CD4-positive, CD25-positive, alpha-beta regulatory T cell (primary cell): Measurements from ENCODE around the gene MYPN. TPM values are rescaled to one million over a fixed set of nuclear protein-coding genes. Genes with fewer than 3 reads are reported as not detected.

Experiments
- ATAC-seq, 2 donors: fragments of 150-1000 bp; cut with Tn5 transposase; one replicate each; pipeline ENCODE4 v1.10.0; 2021; ENCODE audit warnings: low read depth in 2 of 2, moderate number of reproducible peaks in 2 of 2, moderate library complexity in 1 of 2
- DNase-seq, 3 donors: peaks; one replicate each; pipeline versions ENCODE4 v3.0.0 to v3.0.0-alpha.2; 2012 to 2022; ENCODE audit warnings: mixed read lengths in 1 of 3
- H3K27ac ChIP-seq: one replicate; pipeline ENCODE4 v1.7.0; 2013; ENCODE audit warnings: mild to moderate bottlenecking, low read length; ENCODE audit not compliant: insufficient read depth, poor library complexity, severe bottlenecking
- H3K27me3 ChIP-seq: one replicate; pipeline ENCODE4 v1.7.0; 2013; ENCODE audit warnings: low read length; ENCODE audit not compliant: control insufficient read depth, insufficient read depth
- H3K36me3 ChIP-seq: one replicate; pipeline ENCODE4 v1.7.0; 2013; ENCODE audit warnings: mild to moderate bottlenecking, low read length, moderate library complexity; ENCODE audit not compliant: control insufficient read depth, insufficient read depth
- H3K4me1 ChIP-seq: 2 replicates; pipeline ENCODE4 v1.7.0; 2013; ENCODE audit warnings: mild to moderate bottlenecking, low read length; ENCODE audit not compliant: insufficient read depth, control insufficient read depth, poor library complexity, severe bottlenecking
- H3K4me3 ChIP-seq: one replicate; pipeline ENCODE4 v1.7.0; 2013; ENCODE audit warnings: low read depth, mild to moderate bottlenecking, low read length, moderate library complexity
- H3K9me3 ChIP-seq, 2 experiments: 1 replicate in 1 of 2; 2 replicates in 1 of 2; pipeline ENCODE4 v1.7.0; 2013; ENCODE audit warnings: low read length in 2 of 2, mild to moderate bottlenecking in 1 of 2, moderate library complexity in 1 of 2; ENCODE audit not compliant: control insufficient read depth in 2 of 2
- H3K27ac Mint-ChIP-seq, 3 donors: one replicate each; pipeline ENCODE4 v1.8.0; 2020 to 2022; ENCODE audit warnings: mild to moderate bottlenecking in 3 of 3, mixed read lengths in 3 of 3, moderate library complexity in 2 of 3
- H3K27me3 Mint-ChIP-seq: one replicate; pipeline ENCODE4 v1.8.0; 2022; ENCODE audit warnings: mild to moderate bottlenecking, mixed read lengths
- H3K36me3 Mint-ChIP-seq: one replicate; pipeline ENCODE4 v1.8.0; 2020; ENCODE audit warnings: mixed read lengths
- H3K4me1 Mint-ChIP-seq, 4 donors: one replicate each; pipeline ENCODE4 v1.8.0; 2020 to 2022; ENCODE audit warnings: mixed read lengths in 4 of 4, mild to moderate bottlenecking in 1 of 4
- H3K4me3 Mint-ChIP-seq, 4 donors: one replicate each; pipeline ENCODE4 v1.8.0; 2020 to 2022; ENCODE audit warnings: mild to moderate bottlenecking in 4 of 4, mixed read lengths in 4 of 4, moderate library complexity in 3 of 4
- H3K9me3 Mint-ChIP-seq, 7 donors: one replicate each; pipeline ENCODE4 v1.8.0; 2020 to 2022; ENCODE audit warnings: mixed read lengths in 7 of 7, mild to moderate bottlenecking in 3 of 7, moderate library complexity in 2 of 7
- polyA plus RNA-seq, 4 donors: library from polyadenylated mRNA; unstranded; fragments of 300-500 nt; fragmentation: Illumina TruSeq; gene quantifications; one replicate each; pipeline ENCODE4 v1.2.3, GENCODE V29; 2021
- total RNA-seq: library from RNA; stranded (reverse); gene quantifications from one replicate; pipeline ENCODE4 v1.2.3, GENCODE V29; 2022

The MYPN gene
- total and polyA plus RNA-seq, 5 donors from 2014 or later, result not detected

GRCh38 chr10:68231817-68232251 is 122.5 kb downstream of the MYPN start, which contains the start of gene ATOH7:
Gene ATOH7 (minus strand): TSS chr10:68232113. CDS start chr10:68231677, 436 bp downstream.
- H3K4me1 Mint-ChIP-seq, result peaks cover 0 to 8% (median 1%) of the 10 kb centered on the region in 4 donors
- no peaks in the 10 kb centered on the region for H3K36me3 Mint-ChIP-seq
- H3K9me3 Mint-ChIP-seq, result no peaks in the 10 kb centered on the region
- no peak within 1 kb of the TSS for H3K27ac Mint-ChIP-seq
- Histone ChIP-seq H3K4me1 (peaks cover 10% of the 10 kb centered on the region), H3K4me3 (peak within 1 kb of the TSS; percentile 37), H3K27me3 (peaks cover 27% of the 10 kb centered on the region), H3K36me3 (no peaks in the 10 kb centered on the region), H3K27ac (no peak within 1 kb of the TSS), H3K9me3 (no peaks in the 10 kb centered on the region)
- peak within 1 kb of the TSS in 3 of 4 donors; percentile 68 to 71 (median 71) for H3K4me3 Mint-ChIP-seq
- ATAC-seq (no peak), DNase-seq (no peak)
- H3K27me3 Mint-ChIP-seq, result peaks cover 58% of the 10 kb centered on the region

- H3K27me3 ChIP-seq, result peaks cover 27% of the 10 kb centered on the region
- DNase-seq (no peak), ATAC-seq (no peak)
- peaks cover 10% of the 10 kb centered on the region for H3K4me1 ChIP-seq
- H3K36me3 Mint-ChIP-seq, result no peaks in the 10 kb centered on the region
- H3K4me1 Mint-ChIP-seq, result peaks cover 0 to 8% (median 1%) of the 10 kb centered on the region in 4 donors
- peak overlapping the region in 1 of 4 donors; percentile 5 for H3K4me3 Mint-ChIP-seq
- H3K27ac ChIP-seq, result no peak overlapping the region
- no peak overlapping the region for H3K4me3 ChIP-seq
- H3K9me3 ChIP-seq, result no peaks in the 10 kb centered on the region
- H3K27ac Mint-ChIP-seq, result no peak overlapping the region
- H3K36me3 ChIP-seq, result no peaks in the 10 kb centered on the region
- peaks cover 49% of the 10 kb centered on the region for H3K27me3 Mint-ChIP-seq
- H3K9me3 Mint-ChIP-seq, result no peaks in the 10 kb centered on the region
These were observed 123.8 kb downstream of the MYPN start for GRCh38 chr10:68233046-68233445.

- H3K27me3 Mint-ChIP-seq, result peaks cover 42% of the 10 kb centered on the region
- no peak overlapping the region for H3K27ac Mint-ChIP-seq
- ATAC-seq, result no peak
These were observed 125.8 kb downstream of the MYPN start for GRCh38 chr10:68235111-68235510.

GRCh38 chr10:68235581-68235980 is 126.3 kb downstream of the MYPN start:
- H3K4me1 Mint-ChIP-seq, result peaks cover 0 to 7% (median 1%) of the 10 kb centered on the region in 4 donors
- no peaks in the 10 kb centered on the region for H3K36me3 Mint-ChIP-seq
- Histone ChIP-seq H3K4me3 (no peak overlapping the region), H3K27ac (no peak overlapping the region), H3K4me1 (peaks cover 10% of the 10 kb centered on the region), H3K9me3 (no peaks in the 10 kb centered on the region), H3K27me3 (peaks cover 15% of the 10 kb centered on the region), H3K36me3 (no peaks in the 10 kb centered on the region)
- H3K27me3 Mint-ChIP-seq, result peaks cover 38% of the 10 kb centered on the region
- ATAC-seq (no peak), DNase-seq (no peak)
- peaks cover 0 to 2% (median 0%) of the 10 kb centered on the region in 7 donors for H3K9me3 Mint-ChIP-seq
- H3K4me3 Mint-ChIP-seq, result no peak overlapping the region
- no peak overlapping the region for H3K27ac Mint-ChIP-seq

More at GRCh38 chr10:68235111-68235510, 125.8 kb downstream of the MYPN start:
- H3K4me3 ChIP-seq, result no peak overlapping the region
- H3K4me1 ChIP-seq, result peaks cover 10% of the 10 kb centered on the region
- DNase-seq, result no peak
- Mint-ChIP-seq H3K9me3 (peaks cover 0 to 2% (median 0%) of the 10 kb centered on the region in 7 donors), H3K4me1 (peaks cover 0 to 8% (median 1%) of the 10 kb centered on the region in 4 donors), H3K4me3 (no peak overlapping the region), H3K36me3 (no peaks in the 10 kb centered on the region)
- H3K9me3 ChIP-seq, result no peaks in the 10 kb centered on the region
- H3K27me3 ChIP-seq, result peaks cover 18% of the 10 kb centered on the region
- H3K36me3 ChIP-seq, result no peaks in the 10 kb centered on the region
- no peak overlapping the region for H3K27ac ChIP-seq

GRCh38 chr10:68237173-68237572 is 127.9 kb downstream of the MYPN start:
- no peak for DNase-seq
- no peak overlapping the region for H3K4me3 Mint-ChIP-seq

GRCh38 chr10:68238371-68238770 is 129.1 kb downstream of the MYPN start:
- no peaks in the 10 kb centered on the region for H3K4me1 Mint-ChIP-seq
- H3K27ac ChIP-seq, result no peak overlapping the region
- H3K36me3 ChIP-seq, result no peaks in the 10 kb centered on the region
- no peaks in the 10 kb centered on the region for H3K9me3 ChIP-seq
- DNase-seq (no peak), ATAC-seq (no peak)
- H3K27me3 Mint-ChIP-seq, result peaks cover 21% of the 10 kb centered on the region
- H3K36me3 Mint-ChIP-seq, result no peaks in the 10 kb centered on the region
- H3K27me3 ChIP-seq, result peaks cover 5% of the 10 kb centered on the region
- H3K9me3 Mint-ChIP-seq, result peaks cover 0 to 2% (median 0%) of the 10 kb centered on the region in 7 donors
- H3K4me3 ChIP-seq, result no peak overlapping the region
- H3K4me3 Mint-ChIP-seq, result no peak overlapping the region
- H3K27ac Mint-ChIP-seq, result no peak overlapping the region
- H3K4me1 ChIP-seq, result no peaks in the 10 kb centered on the region

More at GRCh38 chr10:68237173-68237572, 127.9 kb downstream of the MYPN start:
- Histone ChIP-seq H3K27ac (no peak overlapping the region), H3K36me3 (no peaks in the 10 kb centered on the region), H3K4me1 (no peaks in the 10 kb centered on the region), H3K9me3 (no peaks in the 10 kb centered on the region), H3K4me3 (no peak overlapping the region), H3K27me3 (peaks cover 13% of the 10 kb centered on the region)
- no peak for ATAC-seq
- no peak overlapping the region for H3K27ac Mint-ChIP-seq
- peaks cover 0 to 2% (median 0%) of the 10 kb centered on the region in 7 donors for H3K9me3 Mint-ChIP-seq
- H3K36me3 Mint-ChIP-seq, result no peaks in the 10 kb centered on the region
- no peaks in the 10 kb centered on the region for H3K4me1 Mint-ChIP-seq
- H3K27me3 Mint-ChIP-seq, result peaks cover 28% of the 10 kb centered on the region

GRCh38 chr10:68239069-68239468 is 129.8 kb downstream of the MYPN start:
- no peak for DNase-seq
- Histone ChIP-seq H3K4me3 (no peak overlapping the region), H3K4me1 (no peaks in the 10 kb centered on the region), H3K27ac (no peak overlapping the region), H3K36me3 (no peaks in the 10 kb centered on the region), H3K9me3 (no peaks in the 10 kb centered on the region), H3K27me3 (no peaks in the 10 kb centered on the region)
- H3K4me1 Mint-ChIP-seq, result no peaks in the 10 kb centered on the region
- no peak overlapping the region for H3K4me3 Mint-ChIP-seq
- no peak overlapping the region for H3K27ac Mint-ChIP-seq
- peaks cover 0 to 2% (median 0%) of the 10 kb centered on the region in 7 donors for H3K9me3 Mint-ChIP-seq
- peaks cover 14% of the 10 kb centered on the region for H3K27me3 Mint-ChIP-seq
- H3K36me3 Mint-ChIP-seq, result no peaks in the 10 kb centered on the region
- no peak for ATAC-seq

- Mint-ChIP-seq H3K27ac (no peak overlapping the region), H3K27me3 (peaks cover 11% of the 10 kb centered on the region), H3K4me3 (no peak overlapping the region), H3K9me3 (peaks cover 0 to 2% (median 0%) of the 10 kb centered on the region in 7 donors), H3K36me3 (no peaks in the 10 kb centered on the region), H3K4me1 (no peaks in the 10 kb centered on the region)
- ATAC-seq (no peak), DNase-seq (no peak)
- H3K27me3 ChIP-seq, result no peaks in the 10 kb centered on the region
- H3K4me1 ChIP-seq, result no peaks in the 10 kb centered on the region
- H3K4me3 ChIP-seq, result no peak overlapping the region
- no peaks in the 10 kb centered on the region for H3K36me3 ChIP-seq
- no peak overlapping the region for H3K27ac ChIP-seq
- H3K9me3 ChIP-seq, result no peaks in the 10 kb centered on the region
These were observed 130.4 kb downstream of the MYPN start for GRCh38 chr10:68239596-68240150.
